Measurements from ENCODE around the gene ALDH1L2.
A peak's percentile ranks its signal among the peaks of the same experiment; 100 is the strongest.

Gene ALDH1L2

GRCh38 chr12:105083551-105084105, 630 bp downstream of the ALDH1L2 start:
- TF ChIP-seq ZBTB7A (IDR thresholded peaks at IDR 0.05; ENCODE audit: low read depth) = no peak
- no peak for TF ChIP-seq TEAD4 (IDR thresholded peaks at IDR 0.05)
- 0 out of 2 replicates have a peak, but pooled peaks have one; percentile 30 for TF ChIP-seq YY1 (IDR thresholded peaks at IDR 0.05; ENCODE audit: low read depth)
- TF ChIP-seq EP300 (IDR thresholded peaks at IDR 0.05; ENCODE audit: borderline replicate concordance) = no peak
- no peak for TF ChIP-seq EGR1 (IDR thresholded peaks at IDR 0.05)
- TF ChIP-seq RAD21 (IDR thresholded peaks at IDR 0.05; ENCODE audit: low read depth) = no peak
- TF ChIP-seq CREB1 (IDR thresholded peaks at IDR 0.05; ENCODE audit: low read depth) = no peak
- TF ChIP-seq REST (IDR thresholded peaks at IDR 0.05; ENCODE audit: low read depth) = no peak
- TF ChIP-seq CEBPB (IDR thresholded peaks at IDR 0.05) = peak; percentile 56; the same call in 1 of the 2 replicates
- no peak for TF ChIP-seq FOXM1 (IDR thresholded peaks at IDR 0.05; ENCODE audit: borderline replicate concordance, low read depth)
- no peak for TF ChIP-seq TAF1 (IDR thresholded peaks at IDR 0.05; ENCODE audit: low read depth)
- TF ChIP-seq MAX (IDR thresholded peaks at IDR 0.05) = no peak; the same call in 1 of the 2 replicates
- TF ChIP-seq USF1 (IDR thresholded peaks at IDR 0.05) = no peak
- TF ChIP-seq TCF12 (IDR thresholded peaks at IDR 0.05; ENCODE audit: low read depth) = no peak
- TF ChIP-seq NFIC (IDR thresholded peaks at IDR 0.05) = no peak

GRCh38 chr12:105083031-105083430, 1.2 kb downstream of the ALDH1L2 start:
- TF ChIP-seq EGR1 (IDR thresholded peaks at IDR 0.05) (no peak), EP300 (IDR thresholded peaks at IDR 0.05; ENCODE audit: borderline replicate concordance) (no peak), YY1 (IDR thresholded peaks at IDR 0.05; ENCODE audit: low read depth) (no peak), TEAD4 (IDR thresholded peaks at IDR 0.05) (no peak), USF1 (IDR thresholded peaks at IDR 0.05) (no peak), NFIC (IDR thresholded peaks at IDR 0.05) (no peak)

- TF ChIP-seq TEAD4 (IDR thresholded peaks at IDR 0.05) (no peak), TCF12 (IDR thresholded peaks at IDR 0.05; ENCODE audit: low read depth) (no peak), FOXM1 (IDR thresholded peaks at IDR 0.05; ENCODE audit: borderline replicate concordance, low read depth) (no peak), TAF1 (IDR thresholded peaks at IDR 0.05; ENCODE audit: low read depth) (no peak), CEBPB (IDR thresholded peaks at IDR 0.05) (peak; percentile 94)
Measured at GRCh38 chr12:105078712-105079570, 5.3 kb downstream of the ALDH1L2 start.

- no peak for TF ChIP-seq USF1 (IDR thresholded peaks at IDR 0.05)
- no peak for TF ChIP-seq ZBTB7A (IDR thresholded peaks at IDR 0.05; ENCODE audit: low read depth)
- TF ChIP-seq NFIC (IDR thresholded peaks at IDR 0.05) = no peak
- no peak for TF ChIP-seq CREB1 (IDR thresholded peaks at IDR 0.05; ENCODE audit: low read depth)
- no peak for TF ChIP-seq TCF12 (IDR thresholded peaks at IDR 0.05; ENCODE audit: low read depth)
- no peak for TF ChIP-seq RAD21 (IDR thresholded peaks at IDR 0.05; ENCODE audit: low read depth)
- no peak for TF ChIP-seq EGR1 (IDR thresholded peaks at IDR 0.05)
- TF ChIP-seq CEBPB (IDR thresholded peaks at IDR 0.05) = no peak
- TF ChIP-seq REST (IDR thresholded peaks at IDR 0.05; ENCODE audit: low read depth) = no peak
- TF ChIP-seq EP300 (IDR thresholded peaks at IDR 0.05; ENCODE audit: borderline replicate concordance) = no peak
- TF ChIP-seq MAX (IDR thresholded peaks at IDR 0.05) = no peak
- no peak for TF ChIP-seq FOXM1 (IDR thresholded peaks at IDR 0.05; ENCODE audit: borderline replicate concordance, low read depth)
Measured at GRCh38 chr12:105077435-105077834, 6.8 kb downstream of the ALDH1L2 start.

- TF ChIP-seq USF1 (IDR thresholded peaks at IDR 0.05) (no peak), TAF1 (IDR thresholded peaks at IDR 0.05; ENCODE audit: low read depth) (no peak), TCF12 (IDR thresholded peaks at IDR 0.05; ENCODE audit: low read depth) (no peak), YY1 (IDR thresholded peaks at IDR 0.05; ENCODE audit: low read depth) (no peak), CEBPB (IDR thresholded peaks at IDR 0.05) (no peak), CREB1 (IDR thresholded peaks at IDR 0.05; ENCODE audit: low read depth) (no peak), REST (IDR thresholded peaks at IDR 0.05; ENCODE audit: low read depth) (no peak), NFIC (IDR thresholded peaks at IDR 0.05) (no peak)
Measured at GRCh38 chr12:105076913-105077312, 7.3 kb downstream of the ALDH1L2 start.
